WERI-Rb-1 (cell line): ENCODE results near the gene MCM9.

Experiments
- DNase-seq: peaks from one replicate; pipeline ENCODE4 v3.0.0-alpha.2; 2020
- H3K27ac ChIP-seq: fragments of 250-450 bp; sonication (Bioruptor Pico); 2 replicates; pipeline ENCODE4 v1.5.1; 2020; ENCODE audit warnings: mild to moderate bottlenecking, moderate library complexity
- H3K27me3 ChIP-seq: fragments of 250-450 bp; sonication (Bioruptor Pico); 2 replicates; pipeline ENCODE4 v1.5.1; 2021; ENCODE audit warnings: mild to moderate bottlenecking, low read depth, moderate library complexity; ENCODE audit not compliant: insufficient read depth, severe bottlenecking
- H3K36me3 ChIP-seq: fragments of 250-450 bp; sonication (Bioruptor Pico); 2 replicates; pipeline ENCODE4 v1.5.1; 2020; ENCODE audit warnings: mild to moderate bottlenecking, moderate library complexity
- H3K4me3 ChIP-seq: 2 replicates; pipeline ENCODE4 v1.5.1; 2011; ENCODE audit warnings: low read depth, mild to moderate bottlenecking, control low read depth, low read length
- H3K9me3 ChIP-seq: fragments of 250-450 bp; sonication (Bioruptor Pico); 2 replicates; pipeline ENCODE4 v1.5.1; 2021; ENCODE audit warnings: mild to moderate bottlenecking, moderate library complexity; ENCODE audit not compliant: severe bottlenecking
- TF ChIP-seq, protein P1 (sequence below): IDR thresholded peaks from 2 replicates; pipeline ENCODE4 v1.5.1; 2011; ENCODE audit warnings: low read depth, mild to moderate bottlenecking, control low read depth, inconsistent platforms, low read length

The MCM9 gene

DNA sequence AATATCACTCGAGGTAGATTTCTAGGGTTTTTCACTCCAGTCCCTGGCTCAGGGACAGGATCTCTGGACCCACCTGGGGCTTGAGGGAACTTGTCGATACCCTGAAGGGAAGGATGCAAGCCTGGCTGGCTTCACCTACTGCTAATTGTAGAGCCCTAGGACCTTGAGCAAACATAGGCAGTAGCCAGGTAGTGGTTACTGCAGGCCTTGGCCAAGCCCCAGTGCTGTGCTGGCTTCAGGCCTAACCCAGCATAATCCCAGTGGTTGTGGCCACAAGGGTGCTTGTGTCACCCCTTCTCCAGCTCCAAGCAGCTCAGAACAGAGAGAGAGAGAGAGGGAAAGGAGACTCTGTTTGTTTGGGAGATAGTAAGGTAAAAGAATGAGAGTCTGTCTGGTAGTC lies 5.8 kb upstream of the MCM9 start:
- no peak overlapping the region for H3K27ac ChIP-seq
- DNase-seq = no peak
- H3K36me3 ChIP-seq = no peaks in the 10 kb centered on the region
- no peak overlapping the region for H3K4me3 ChIP-seq
- TF ChIP-seq, protein P1, sequence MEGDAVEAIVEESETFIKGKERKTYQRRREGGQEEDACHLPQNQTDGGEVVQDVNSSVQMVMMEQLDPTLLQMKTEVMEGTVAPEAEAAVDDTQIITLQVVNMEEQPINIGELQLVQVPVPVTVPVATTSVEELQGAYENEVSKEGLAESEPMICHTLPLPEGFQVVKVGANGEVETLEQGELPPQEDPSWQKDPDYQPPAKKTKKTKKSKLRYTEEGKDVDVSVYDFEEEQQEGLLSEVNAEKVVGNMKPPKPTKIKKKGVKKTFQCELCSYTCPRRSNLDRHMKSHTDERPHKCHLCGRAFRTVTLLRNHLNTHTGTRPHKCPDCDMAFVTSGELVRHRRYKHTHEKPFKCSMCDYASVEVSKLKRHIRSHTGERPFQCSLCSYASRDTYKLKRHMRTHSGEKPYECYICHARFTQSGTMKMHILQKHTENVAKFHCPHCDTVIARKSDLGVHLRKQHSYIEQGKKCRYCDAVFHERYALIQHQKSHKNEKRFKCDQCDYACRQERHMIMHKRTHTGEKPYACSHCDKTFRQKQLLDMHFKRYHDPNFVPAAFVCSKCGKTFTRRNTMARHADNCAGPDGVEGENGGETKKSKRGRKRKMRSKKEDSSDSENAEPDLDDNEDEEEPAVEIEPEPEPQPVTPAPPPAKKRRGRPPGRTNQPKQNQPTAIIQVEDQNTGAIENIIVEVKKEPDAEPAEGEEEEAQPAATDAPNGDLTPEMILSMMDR = no peak
- H3K9me3 ChIP-seq = no peaks in the 10 kb centered on the region
- no peaks in the 10 kb centered on the region for H3K27me3 ChIP-seq

DNA sequence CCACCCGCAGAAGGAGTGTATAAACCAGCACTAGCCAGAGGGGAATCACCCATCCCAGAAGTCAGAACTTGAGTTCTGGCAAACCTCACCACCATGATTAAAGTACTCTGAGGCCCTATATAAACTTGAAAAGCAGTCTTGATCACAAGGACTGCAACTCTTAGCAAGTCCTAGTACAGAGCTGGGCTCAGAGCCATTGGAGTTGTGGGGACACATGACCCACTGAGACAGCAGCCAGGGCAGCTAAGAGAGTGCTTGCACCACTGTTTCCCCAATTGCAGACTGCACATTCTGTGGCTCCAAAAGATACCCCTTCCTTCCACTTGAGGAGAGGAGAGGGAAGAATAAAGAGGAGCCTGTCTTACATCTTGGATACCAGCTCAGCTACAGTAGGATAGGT lies 4.7 kb upstream of the MCM9 start:
- no peak for DNase-seq
- TF ChIP-seq, protein P1 = no peak
- Histone ChIP-seq H3K27ac (no peak overlapping the region), H3K36me3 (no peaks in the 10 kb centered on the region), H3K9me3 (no peaks in the 10 kb centered on the region), H3K27me3 (no peaks in the 10 kb centered on the region), H3K4me3 (no peak overlapping the region)

DNA sequence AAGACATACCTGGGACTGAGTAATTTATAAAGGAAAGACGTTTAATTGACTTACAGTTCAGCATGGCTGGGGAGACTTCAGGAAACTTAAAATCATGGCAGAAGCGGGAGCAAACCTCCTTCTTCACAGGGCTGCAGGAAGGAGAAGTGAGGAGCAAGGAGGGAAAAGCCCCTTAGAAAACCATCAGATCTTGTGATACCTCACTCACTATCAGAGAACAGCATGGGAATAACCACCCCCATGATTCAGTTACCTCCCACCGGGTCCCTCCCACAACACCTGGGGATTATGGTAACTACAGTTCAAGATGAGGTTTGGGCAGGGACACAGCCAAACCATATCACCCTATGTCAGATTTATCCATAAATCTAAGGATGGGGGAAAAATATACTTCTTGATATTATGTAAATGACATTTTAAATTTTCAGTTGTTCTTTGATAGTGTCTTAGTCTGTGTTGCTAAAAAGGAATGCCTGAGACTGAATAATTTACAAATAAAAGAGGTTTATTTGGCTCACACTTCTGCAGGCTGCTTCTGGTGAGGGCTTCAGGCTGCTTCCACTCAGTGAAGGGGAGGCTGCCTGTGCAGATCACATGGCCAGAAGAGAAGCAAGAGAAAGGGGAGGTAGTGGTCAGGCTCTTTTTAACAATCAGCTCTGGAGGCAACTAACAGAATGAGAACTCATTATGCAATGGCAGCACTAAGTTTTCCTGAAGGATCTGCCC lies 1.2 kb upstream of the MCM9 start:
- H3K4me3 ChIP-seq = no peak overlapping the region; the same call in 1 of the 2 replicates
- no peak overlapping the region for H3K27ac ChIP-seq
- H3K9me3 ChIP-seq = no peaks in the 10 kb centered on the region
- H3K36me3 ChIP-seq = peaks cover 10% of the 10 kb centered on the region
- H3K27me3 ChIP-seq = no peaks in the 10 kb centered on the region
- DNase-seq = no peak
- TF ChIP-seq, protein P1 = no peak

DNA sequence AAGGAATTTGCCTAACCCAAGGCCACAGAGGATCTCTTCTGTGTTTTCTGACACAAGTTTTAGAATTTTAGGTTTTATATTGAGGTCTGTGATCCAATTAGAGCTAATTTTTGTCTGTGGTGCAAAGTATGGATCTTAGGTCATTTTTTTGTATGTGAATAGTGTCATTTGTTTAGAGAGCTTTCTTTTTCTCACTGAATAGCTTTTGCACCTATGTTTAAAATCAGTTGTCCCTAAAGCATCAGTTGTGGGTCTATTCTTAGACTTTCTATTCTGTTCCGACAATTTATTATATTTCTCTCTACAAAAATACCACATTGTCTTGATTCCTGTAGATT lies 341 bp upstream of the MCM9 start:
- no peak for DNase-seq
- TF ChIP-seq, protein P1 = no peak
- H3K27me3 ChIP-seq = no peaks in the 10 kb centered on the region
- H3K4me3 ChIP-seq = peak overlapping the region; percentile 99
- H3K27ac ChIP-seq = peak overlapping the region; percentile 65
- H3K9me3 ChIP-seq = no peaks in the 10 kb centered on the region
- H3K36me3 ChIP-seq = peaks cover 18% of the 10 kb centered on the region

DNA sequence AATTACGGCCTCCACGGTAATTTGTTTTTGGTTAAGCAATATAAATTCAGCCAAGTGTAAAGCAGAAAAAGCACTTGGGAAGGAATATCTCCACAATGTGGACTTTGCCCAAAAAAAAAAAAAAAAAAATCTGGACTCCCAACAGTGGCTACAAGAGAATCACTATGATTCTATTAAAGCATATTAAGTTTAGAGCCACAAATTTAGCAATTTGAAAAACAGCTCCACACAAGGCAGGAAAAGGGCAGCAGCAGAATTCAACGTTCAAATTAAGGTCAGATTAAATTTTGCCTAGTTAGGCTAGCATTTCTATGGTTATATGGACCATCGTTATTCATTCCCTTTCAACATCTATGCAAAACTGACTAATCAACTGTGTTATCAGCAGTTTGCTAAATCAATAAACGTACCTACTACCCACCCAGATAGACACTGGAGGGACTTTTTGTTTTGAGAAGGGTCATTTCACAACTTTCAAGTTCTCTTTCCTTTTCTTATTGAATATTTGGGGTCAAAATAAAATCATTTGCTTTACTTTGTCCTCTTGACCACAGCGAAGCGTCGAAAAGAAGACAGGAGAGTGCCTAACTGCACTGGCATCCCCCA lies 1.0 kb downstream of the MCM9 start:
- H3K4me3 ChIP-seq = peak overlapping the region; percentile 99
- H3K27me3 ChIP-seq = no peaks in the 10 kb centered on the region
- peaks cover 25% of the 10 kb centered on the region for H3K36me3 ChIP-seq
- no peak overlapping the region for H3K27ac ChIP-seq
- no peak for DNase-seq
- no peaks in the 10 kb centered on the region for H3K9me3 ChIP-seq
- TF ChIP-seq, protein P1 = no peak
